ENCODE results near the gene CBX2.

Gene CBX2

DNA sequence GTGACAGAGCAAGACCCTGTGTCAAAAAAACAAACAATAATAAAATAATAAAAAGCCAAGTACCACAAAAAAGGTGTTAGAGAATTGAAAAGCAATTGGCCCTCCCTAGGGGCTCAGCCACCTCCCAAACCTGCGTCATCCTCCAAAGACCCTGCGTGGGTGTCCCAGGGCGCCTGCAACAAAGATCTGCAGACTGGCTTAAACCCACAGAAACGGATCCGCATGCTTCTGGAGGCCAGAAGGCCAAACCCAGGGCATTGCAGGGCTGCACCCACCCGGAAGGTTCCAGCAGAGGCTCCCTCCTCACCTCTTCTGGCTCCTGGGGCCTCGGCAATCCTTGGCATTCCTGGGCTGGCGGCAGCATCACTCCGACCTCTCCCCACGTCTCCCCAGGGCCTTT lies 45.7 kb upstream of the CBX2 start:
- no peak overlapping the region for H3K4me3 ChIP-seq (replicated peaks in 1 of 2; ENCODE audit: low read depth in 2 of 2, low read length in 2 of 2)

DNA sequence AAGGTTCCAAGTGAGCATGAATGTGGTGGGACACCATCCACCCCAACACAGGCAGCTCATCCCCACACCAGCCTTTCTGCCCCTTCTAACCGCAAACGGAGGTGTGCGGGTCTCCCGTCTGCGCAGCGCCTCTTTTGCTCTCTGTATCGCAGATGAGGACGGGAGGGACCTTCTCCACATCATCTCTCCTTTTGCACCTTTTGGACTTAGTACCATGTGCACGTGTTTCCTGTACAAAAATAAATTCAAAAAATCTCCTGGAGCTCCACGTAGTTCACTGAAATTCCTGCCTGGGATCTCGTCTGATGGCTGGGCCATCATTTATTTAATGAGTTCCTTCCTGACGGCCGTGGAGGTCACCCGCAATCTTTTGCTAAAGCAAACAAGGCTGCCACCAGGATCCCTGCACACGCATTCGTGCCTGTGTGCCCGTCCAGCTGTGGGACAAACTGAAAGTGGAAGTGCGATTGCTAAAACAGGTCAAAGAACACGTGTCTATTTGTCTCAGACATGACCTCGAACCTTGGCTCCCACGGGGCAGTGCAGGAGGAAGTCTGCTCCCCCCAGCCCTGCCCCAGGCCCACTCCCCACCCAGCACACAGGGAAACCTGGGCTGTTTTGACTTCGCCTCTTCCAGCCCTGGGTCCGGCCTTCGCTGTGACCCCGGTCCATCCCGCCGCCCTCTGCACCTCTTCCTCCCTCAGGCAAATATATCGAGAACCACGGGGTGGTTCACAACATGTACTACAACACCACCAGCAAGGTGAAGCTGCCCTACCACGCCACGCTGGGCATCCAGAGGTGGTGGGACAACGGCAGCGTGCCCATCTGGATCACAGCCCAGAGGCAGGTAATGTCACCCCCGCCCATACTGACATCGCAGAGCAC lies 44.9 kb upstream of the CBX2 start:
- TF ChIP-seq, protein P1, sequence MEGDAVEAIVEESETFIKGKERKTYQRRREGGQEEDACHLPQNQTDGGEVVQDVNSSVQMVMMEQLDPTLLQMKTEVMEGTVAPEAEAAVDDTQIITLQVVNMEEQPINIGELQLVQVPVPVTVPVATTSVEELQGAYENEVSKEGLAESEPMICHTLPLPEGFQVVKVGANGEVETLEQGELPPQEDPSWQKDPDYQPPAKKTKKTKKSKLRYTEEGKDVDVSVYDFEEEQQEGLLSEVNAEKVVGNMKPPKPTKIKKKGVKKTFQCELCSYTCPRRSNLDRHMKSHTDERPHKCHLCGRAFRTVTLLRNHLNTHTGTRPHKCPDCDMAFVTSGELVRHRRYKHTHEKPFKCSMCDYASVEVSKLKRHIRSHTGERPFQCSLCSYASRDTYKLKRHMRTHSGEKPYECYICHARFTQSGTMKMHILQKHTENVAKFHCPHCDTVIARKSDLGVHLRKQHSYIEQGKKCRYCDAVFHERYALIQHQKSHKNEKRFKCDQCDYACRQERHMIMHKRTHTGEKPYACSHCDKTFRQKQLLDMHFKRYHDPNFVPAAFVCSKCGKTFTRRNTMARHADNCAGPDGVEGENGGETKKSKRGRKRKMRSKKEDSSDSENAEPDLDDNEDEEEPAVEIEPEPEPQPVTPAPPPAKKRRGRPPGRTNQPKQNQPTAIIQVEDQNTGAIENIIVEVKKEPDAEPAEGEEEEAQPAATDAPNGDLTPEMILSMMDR (IDR thresholded peaks at IDR 0.05; ENCODE audit: low read depth, low read length): no peak
- no peak overlapping the region for H3K4me3 ChIP-seq (replicated peaks in 1 of 2; ENCODE audit: low read depth in 2 of 2, low read length in 2 of 2)
- no peak for DNase-seq (ENCODE audit: low read depth in 2 of 2)

More for the DNA sequence above, 45.7 kb upstream of the CBX2 start:
- TF ChIP-seq, protein P1 (IDR thresholded peaks at IDR 0.05; ENCODE audit: low read depth, low read length): no peak
- no peak for DNase-seq (ENCODE audit: low read depth in 2 of 2)

DNA sequence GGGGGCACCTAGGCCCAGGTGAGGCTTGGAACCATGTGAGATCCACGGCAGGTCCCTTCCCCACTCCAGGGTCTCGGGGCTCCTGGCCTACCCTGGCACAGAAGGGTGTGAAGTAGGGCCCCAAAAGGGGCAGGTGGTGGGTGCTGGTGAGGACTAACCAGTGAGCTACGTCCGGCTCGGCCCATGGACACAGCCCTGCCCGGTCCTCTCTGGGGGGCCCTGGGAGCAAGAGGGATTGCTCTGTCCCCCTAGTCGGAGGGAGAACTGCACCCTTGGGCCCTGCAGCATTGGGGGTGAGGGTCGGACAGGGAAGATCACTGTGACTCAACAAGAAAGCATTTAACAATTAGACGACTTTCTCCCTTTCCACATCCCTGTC lies 44.3 kb upstream of the CBX2 start:
- no peak overlapping the region for H3K4me3 ChIP-seq (replicated peaks in 1 of 2; ENCODE audit: low read depth in 2 of 2, low read length in 2 of 2)
- DNase-seq (ENCODE audit: low read depth in 2 of 2): no peak
- TF ChIP-seq, protein P1 (IDR thresholded peaks at IDR 0.05; ENCODE audit: low read depth, low read length): no peak

DNA sequence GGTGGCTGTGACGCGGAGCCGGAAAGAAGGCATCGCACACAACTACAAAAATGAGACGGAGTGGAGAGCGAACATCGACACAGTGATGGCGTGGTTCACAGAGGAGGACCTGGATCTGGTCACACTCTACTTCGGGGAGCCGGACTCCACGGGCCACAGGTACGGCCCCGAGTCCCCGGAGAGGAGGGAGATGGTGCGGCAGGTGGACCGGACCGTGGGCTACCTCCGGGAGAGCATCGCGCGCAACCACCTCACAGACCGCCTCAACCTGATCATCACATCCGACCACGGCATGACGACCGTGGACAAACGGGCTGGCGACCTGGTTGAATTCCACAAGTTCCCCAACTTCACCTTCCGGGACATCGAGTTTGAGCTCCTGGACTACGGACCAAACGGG lies 42.9 kb upstream of the CBX2 start:
- TF ChIP-seq, protein P1 (IDR thresholded peaks at IDR 0.05; ENCODE audit: low read depth, low read length): no peak
- no peak for DNase-seq (ENCODE audit: low read depth in 2 of 2)
- no peak overlapping the region for H3K4me3 ChIP-seq (replicated peaks in 1 of 2; ENCODE audit: low read depth in 2 of 2, low read length in 2 of 2)

DNA sequence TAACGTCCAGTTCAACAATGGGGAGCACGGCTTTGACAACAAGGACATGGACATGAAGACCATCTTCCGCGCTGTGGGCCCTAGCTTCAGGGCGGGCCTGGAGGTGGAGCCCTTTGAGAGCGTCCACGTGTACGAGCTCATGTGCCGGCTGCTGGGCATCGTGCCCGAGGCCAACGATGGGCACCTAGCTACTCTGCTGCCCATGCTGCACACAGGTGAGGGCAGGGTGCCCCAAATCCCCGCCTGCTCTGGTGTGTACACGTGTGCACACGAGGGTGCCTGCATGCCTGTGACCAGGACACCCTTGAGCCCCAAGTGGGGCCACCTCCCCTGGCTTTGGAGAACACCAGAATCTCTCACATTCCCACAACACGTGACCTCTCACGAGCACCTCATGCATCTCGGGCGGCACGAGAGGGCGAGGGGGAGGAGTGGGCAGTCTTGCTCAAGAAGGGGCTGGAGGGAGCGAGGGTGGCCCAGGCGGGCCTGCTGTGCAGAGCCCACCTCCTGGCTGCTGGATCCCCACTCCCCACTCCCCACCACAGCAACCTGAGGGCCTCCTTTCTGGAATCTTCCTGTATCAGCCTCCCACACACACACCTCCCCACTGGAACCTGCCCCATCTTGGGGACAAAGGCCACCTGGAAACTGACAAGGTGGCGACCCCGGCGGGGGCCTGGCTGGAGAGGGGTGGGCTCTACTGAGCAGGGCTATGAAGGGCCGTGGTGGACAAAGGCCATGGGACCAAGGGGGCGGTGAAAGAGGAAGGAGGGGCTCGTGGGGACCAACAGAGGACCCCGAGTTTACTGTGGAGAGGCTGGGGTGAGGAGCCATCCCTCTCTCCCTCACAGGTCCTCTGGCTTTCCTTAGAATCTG lies 40.7 kb upstream of the CBX2 start:
- no peak for DNase-seq (ENCODE audit: low read depth in 2 of 2)
- TF ChIP-seq, protein P1 (IDR thresholded peaks at IDR 0.05; ENCODE audit: low read depth, low read length): no peak
- H3K4me3 ChIP-seq (replicated peaks in 1 of 2; ENCODE audit: low read depth in 2 of 2, low read length in 2 of 2): no peak overlapping the region

DNA sequence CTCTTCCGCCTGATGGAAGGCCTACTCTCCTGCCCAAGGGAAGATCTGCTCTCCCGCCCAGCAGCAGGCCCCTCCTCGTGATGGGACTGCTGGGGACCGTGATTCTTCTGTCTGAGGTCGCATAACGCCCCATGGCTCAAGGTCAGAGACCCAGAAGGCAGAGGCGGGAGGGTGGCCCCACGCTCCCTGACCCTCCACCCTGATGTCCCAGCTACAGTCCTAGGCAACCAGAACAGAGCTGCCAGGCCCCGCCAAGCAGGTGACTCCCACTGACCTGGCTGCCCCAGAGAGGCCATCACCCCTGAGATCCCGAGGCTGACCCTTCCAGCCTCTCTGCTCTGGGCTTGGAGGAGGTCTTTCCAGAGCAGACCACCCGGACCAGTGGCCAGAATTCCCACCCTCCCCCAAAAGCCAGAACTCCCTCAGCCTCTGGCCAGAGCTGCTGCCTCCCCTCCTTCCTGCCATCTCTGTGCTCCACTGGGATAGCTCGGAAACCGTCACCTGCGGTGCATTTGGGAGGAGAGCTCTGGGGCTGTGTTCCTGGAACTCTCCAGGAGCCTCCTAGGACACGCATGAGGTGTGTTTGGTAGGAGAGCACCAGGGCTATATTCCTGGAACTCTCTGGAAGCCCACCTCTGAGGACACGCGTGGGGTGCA lies 39.9 kb upstream of the CBX2 start:
- TF ChIP-seq, protein P1 (IDR thresholded peaks at IDR 0.05; ENCODE audit: low read depth, low read length): no peak
- no peak overlapping the region for H3K4me3 ChIP-seq (replicated peaks in 1 of 2; ENCODE audit: low read depth in 2 of 2, low read length in 2 of 2)
- no peak for DNase-seq (ENCODE audit: low read depth in 2 of 2)

Measured in cardiac fibroblast (primary cell).